HepG2 (cell line): ENCODE data around the gene FGF23. TPM values are rescaled to one million over a fixed set of nuclear protein-coding genes. Genes with fewer than 3 reads are reported as not detected.

Experiments used
- ARID3A ChIP-seq: IDR thresholded peaks from 2 replicates; pipeline ENCODE4 v1.6.1; 2012; ENCODE audit warnings: low read depth, low read length, improper control_type of control experiment
- ATM ChIP-seq: fragments of 450-650 bp; IDR thresholded peaks from 2 replicates; pipeline ENCODE4 v1.7.1; 2017; ENCODE audit warnings: mild to moderate bottlenecking, borderline replicate concordance
- CBFB ChIP-seq: sonication (generic); formaldehyde crosslinking; IDR thresholded peaks from 2 replicates; pipeline ENCODE4 v1.4.0; 2020; ENCODE audit warnings: missing genetic modification reagents
- ELF3 ChIP-seq: IDR thresholded peaks from 2 replicates; pipeline ENCODE4 v1.6.1; 2016; ENCODE audit warnings: missing genetic modification reagents, missing compliant biosample characterization
- HDAC1 ChIP-seq: sonication (generic); formaldehyde crosslinking; IDR thresholded peaks from 2 replicates; pipeline ENCODE4 v1.5.1; 2020; ENCODE audit warnings: mild to moderate bottlenecking, missing genetic modification reagents
- HNRNPLL ChIP-seq: fragments of 200-400 bp; formaldehyde crosslinking; IDR thresholded peaks from 2 replicates; pipeline ENCODE4 v1.6.1; 2017; ENCODE audit warnings: mild to moderate bottlenecking, low read depth, low read length; ENCODE audit not compliant: poor library complexity, severe bottlenecking
- HOXA7 ChIP-seq: sonication (generic); formaldehyde crosslinking; IDR thresholded peaks from 2 replicates; pipeline ENCODE4 v1.8.1; 2022; ENCODE audit warnings: mild to moderate bottlenecking, missing genetic modification reagents, moderate library complexity
- KMT2B ChIP-seq: IDR thresholded peaks from 2 replicates; pipeline ENCODE4 v1.6.1; 2016; ENCODE audit warnings: missing genetic modification reagents, missing compliant biosample characterization
- PAX8 ChIP-seq: sonication (generic); formaldehyde crosslinking; IDR thresholded peaks from 2 replicates; pipeline ENCODE4 v1.8.0; 2022; ENCODE audit warnings: mild to moderate bottlenecking, missing genetic modification reagents, borderline replicate concordance
- RNF2 ChIP-seq: fragments of 450-650 bp; conservative IDR thresholded peaks from 2 replicates; pipeline ENCODE4 v1.6.1; 2016; ENCODE audit warnings: low read depth
- SATB2 ChIP-seq: sonication (generic); formaldehyde crosslinking; IDR thresholded peaks from 2 replicates; pipeline ENCODE4 v1.5.0; 2020; ENCODE audit warnings: missing genetic modification reagents
- SNAPC2 ChIP-seq: sonication (generic); formaldehyde crosslinking; IDR thresholded peaks from 2 replicates; pipeline ENCODE4 v1.8.1; 2022; ENCODE audit warnings: mild to moderate bottlenecking, missing genetic modification reagents
- TGIF2 ChIP-seq: IDR thresholded peaks from 2 replicates; pipeline ENCODE4 v1.6.1; 2016; ENCODE audit warnings: control low read depth, missing compliant biosample characterization
- ZMYM2 ChIP-seq: sonication (generic); formaldehyde crosslinking; IDR thresholded peaks from 2 replicates; pipeline ENCODE4 v1.8.0; 2022; ENCODE audit warnings: mild to moderate bottlenecking, missing genetic modification reagents
- ZNF142 ChIP-seq: sonication (generic); formaldehyde crosslinking; IDR thresholded peaks from 2 replicates; pipeline ENCODE4 v1.4.0; 2020; ENCODE audit warnings: missing genetic modification reagents
- ZNF230 ChIP-seq: sonication (generic); formaldehyde crosslinking; IDR thresholded peaks from 2 replicates; pipeline ENCODE4 v1.4.0; 2020; ENCODE audit warnings: mild to moderate bottlenecking, missing genetic modification reagents
- ZNF564 ChIP-seq: sonication (generic); formaldehyde crosslinking; IDR thresholded peaks from 2 replicates; pipeline ENCODE4 v1.8.1; 2023; ENCODE audit warnings: mild to moderate bottlenecking, missing genetic modification reagents
- ZNF709 ChIP-seq: sonication (generic); formaldehyde crosslinking; IDR thresholded peaks from 2 replicates; pipeline ENCODE4 v1.5.0; 2020; ENCODE audit warnings: mild to moderate bottlenecking, missing genetic modification reagents
- ZNF740 ChIP-seq: sonication (generic); formaldehyde crosslinking; IDR thresholded peaks from 2 replicates; pipeline ENCODE4 v1.4.0; 2020; ENCODE audit warnings: missing genetic modification reagents
- polyA plus RNA-seq, 8 experiments: library from polyadenylated mRNA; depleted of rRNA in 3 of 8; stranded (reverse) in 7 of 8; unstranded in 1 of 8; fragments of >200 nt; fragmentation: Illumina TruSeq in 4 of 8; extraction: Trizol in 4 of 8; gene quantifications; 2 replicates each; pipeline versions ENCODE4 v1.2.1 to v1.2.3, GENCODE V29; 2011 to 2016; ENCODE audit warnings: low read depth in 4 of 8, missing spikeins in 1 of 8, mixed read lengths in 1 of 8; ENCODE audit not compliant: insufficient read depth in 1 of 8
- total RNA-seq, 5 experiments: library from RNA; depleted of rRNA; stranded (reverse); fragments of >200 nt; fragmentation: Illumina TruSeq; extraction: Trizol; gene quantifications; 2 replicates each; pipeline ENCODE4 v1.2.3, GENCODE V29; 2016; ENCODE audit warnings: low read depth in 1 of 5
- TF ChIP-seq, protein P1 (sequence below), 2 experiments: fragments of 450-650 bp in 1 of 2; sonication (generic) in 1 of 2; formaldehyde crosslinking; IDR thresholded peaks; 2 replicates each; pipeline versions ENCODE4 v1.5.0 to v1.8.0; 2020 to 2022; ENCODE audit warnings: mild to moderate bottlenecking in 1 of 2, missing genetic modification reagents in 1 of 2

Gene FGF23
- total and polyA plus RNA-seq, 2 of the 13 experiments (the other 11 are each of a cell fraction or from before 2014, with no cell fraction given), result not detected

GRCh38 chr12:4320853-4321701 is 58.4 kb downstream of the FGF23 start, which contains the start of gene TIGAR (continued):
- TF ChIP-seq ARID3A, result no peak
- TF ChIP-seq SATB2 (CRISPR knock-in tag), result no peak
- TF ChIP-seq ZNF740 (CRISPR knock-in tag), result peak; percentile 77; the same call in 1 of the 2 replicates
- TF ChIP-seq ATM, result no peak
- TF ChIP-seq SNAPC2, result 0 out of 2 replicates have a peak, but pooled peaks have one; percentile 55
- peak; percentile 61; the same call in 1 of the 2 replicates for TF ChIP-seq ZNF564 (CRISPR knock-in tag)
- peak; percentile 50; the same call in 1 of the 2 replicates for TF ChIP-seq KMT2B (CRISPR knock-in tag)
- peak; percentile 76; the same call in 1 of the 2 replicates for TF ChIP-seq ZNF709 (CRISPR knock-in tag)
- TF ChIP-seq ZMYM2 (CRISPR knock-in tag), result no peak
- peak; percentile 29; the same call in 1 of the 2 replicates for TF ChIP-seq CBFB (CRISPR knock-in tag)
- TF ChIP-seq HNRNPLL, result peak; percentile 82
- peak; percentile 80 for TF ChIP-seq RNF2
- no peak for TF ChIP-seq HOXA7 (CRISPR knock-in tag)
- 0 out of 2 replicates have a peak, but pooled peaks have one; percentile 31 for TF ChIP-seq PAX8
- TF ChIP-seq, protein P1, sequence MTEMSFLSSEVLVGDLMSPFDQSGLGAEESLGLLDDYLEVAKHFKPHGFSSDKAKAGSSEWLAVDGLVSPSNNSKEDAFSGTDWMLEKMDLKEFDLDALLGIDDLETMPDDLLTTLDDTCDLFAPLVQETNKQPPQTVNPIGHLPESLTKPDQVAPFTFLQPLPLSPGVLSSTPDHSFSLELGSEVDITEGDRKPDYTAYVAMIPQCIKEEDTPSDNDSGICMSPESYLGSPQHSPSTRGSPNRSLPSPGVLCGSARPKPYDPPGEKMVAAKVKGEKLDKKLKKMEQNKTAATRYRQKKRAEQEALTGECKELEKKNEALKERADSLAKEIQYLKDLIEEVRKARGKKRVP (CRISPR knock-in tag; IDR thresholded peaks at IDR 0.05), result peak in 1 of 2 experiments; percentile 47; a peak in 2 of 4 replicates
- peak; percentile 96 for TF ChIP-seq HDAC1 (CRISPR knock-in tag)
- TF ChIP-seq ZNF142 (CRISPR knock-in tag), result peak; percentile 69; the same call in 1 of the 2 replicates
- TF ChIP-seq TGIF2, result peak; percentile 44; the same call in 1 of the 2 replicates
- peak; percentile 85 for TF ChIP-seq ELF3 (CRISPR knock-in tag)
- 0 out of 2 replicates have a peak, but pooled peaks have one; percentile 7 for TF ChIP-seq ZNF230 (CRISPR knock-in tag)
